HEK293 (cell line): ENCODE results near the gene ZNF692.

Source experiments
- CTCF ChIA-PET: fragments of 350-600 bp; formaldehyde crosslinking; extraction: SDS; loops from one replicate; lab custom pipeline; 2021; ENCODE audit warnings: antibody characterized with exemption; lab: Yijun Ruan, JAX
- POLR2A ChIA-PET: fragments of 300-600 bp; formaldehyde crosslinking; extraction: SDS; loops from one replicate; lab custom pipeline; 2020; ENCODE audit warnings: antibody characterized with exemption, inconsistent platforms; lab: Yijun Ruan, JAX
- H3K27ac ChIP-seq: fragments of 200-500 bp; sonication (Bioruptor generic); 2 replicates; pipeline ENCODE4 v1.5.1; 2014; ENCODE audit warnings: low read depth, low read length, control low read depth, inconsistent platforms; ENCODE audit errors: extremely low read depth
- H3K36me3 ChIP-seq, 2 experiments: fragments of 200-500 bp in 1 of 2; sonication (Bioruptor generic) in 1 of 2; 1 replicate in 1 of 2; 2 replicates in 1 of 2; pipeline ENCODE4 v1.5.1; 2014 to 2017; ENCODE audit warnings: inconsistent platforms in 2 of 2, low read length in 2 of 2; ENCODE audit not compliant: control insufficient read depth in 2 of 2, insufficient read depth in 1 of 2
- H3K4me1 ChIP-seq: fragments of 200-500 bp; sonication (Bioruptor generic); 2 replicates; pipeline ENCODE4 v1.5.1; 2014; ENCODE audit warnings: mild to moderate bottlenecking, low read length, inconsistent platforms; ENCODE audit not compliant: control insufficient read depth, insufficient read depth
- H3K4me3 ChIP-seq: 2 replicates; pipeline ENCODE4 v1.5.1; 2011; ENCODE audit warnings: low read depth, mild to moderate bottlenecking, control low read depth, low read length, moderate library complexity
- H3K9me3 ChIP-seq: fragments of 200-500 bp; sonication (Bioruptor generic); 2 replicates; pipeline ENCODE4 v1.5.1; 2014; ENCODE audit warnings: low read depth, low read length, inconsistent platforms; ENCODE audit not compliant: control insufficient read depth, insufficient read depth
- ATF2 ChIP-seq: fragments of 450-650 bp; formaldehyde crosslinking; IDR thresholded peaks from 2 replicates; pipeline ENCODE4 v1.5.1; 2016; ENCODE audit warnings: missing biosample characterization, missing genetic modification characterization, low read depth
- GLI2 ChIP-seq: fragments of 450-650 bp; formaldehyde crosslinking; IDR thresholded peaks from 2 replicates; pipeline ENCODE4; 2017; ENCODE audit warnings: missing biosample characterization, missing genetic modification characterization, low read depth, borderline replicate concordance
- HOXA7 ChIP-seq: sonication (generic); formaldehyde crosslinking; IDR thresholded peaks from 2 replicates; pipeline ENCODE4 v1.8.1; 2022; ENCODE audit warnings: missing genetic modification reagents, borderline replicate concordance
- KLF1 ChIP-seq: fragments of 450-650 bp; formaldehyde crosslinking; IDR thresholded peaks from 2 replicates; pipeline ENCODE4 v1.5.1; 2016; ENCODE audit warnings: missing biosample characterization, missing genetic modification characterization
- KLF7 ChIP-seq: fragments of 450-650 bp; formaldehyde crosslinking; IDR thresholded peaks from 2 replicates; pipeline ENCODE4 v1.5.1; 2016; ENCODE audit warnings: missing biosample characterization, missing genetic modification characterization, borderline replicate concordance
- SALL2 ChIP-seq: fragments of 450-650 bp; formaldehyde crosslinking; IDR thresholded peaks from 2 replicates; pipeline ENCODE4 v1.5.0; 2017; ENCODE audit warnings: missing biosample characterization, mild to moderate bottlenecking, missing genetic modification characterization, borderline replicate concordance
- ZBTB10 ChIP-seq: fragments of 450-650 bp; formaldehyde crosslinking; IDR thresholded peaks from 2 replicates; pipeline ENCODE4 v1.5.1; 2016; ENCODE audit warnings: missing biosample characterization, missing genetic modification characterization
- ZBTB48 ChIP-seq: fragments of 450-650 bp; formaldehyde crosslinking; IDR thresholded peaks from 2 replicates; pipeline ENCODE4 v1.5.1; 2016; ENCODE audit warnings: missing biosample characterization, missing genetic modification characterization
- ZBTB49 ChIP-seq: fragments of 450-650 bp; formaldehyde crosslinking; IDR thresholded peaks from 2 replicates; pipeline ENCODE4 v1.5.1; 2016; ENCODE audit warnings: missing biosample characterization, missing genetic modification characterization, low read depth
- ZFP69B ChIP-seq: fragments of 450-650 bp; formaldehyde crosslinking; IDR thresholded peaks from 2 replicates; pipeline ENCODE4 v1.5.1; 2016; ENCODE audit warnings: missing biosample characterization, missing genetic modification characterization
- ZNF146 ChIP-seq: fragments of 450-650 bp; formaldehyde crosslinking; IDR thresholded peaks from 2 replicates; pipeline ENCODE4 v1.5.1; 2016; ENCODE audit warnings: missing biosample characterization, missing genetic modification characterization
- ZNF2 ChIP-seq: fragments of 450-650 bp; formaldehyde crosslinking; IDR thresholded peaks from 2 replicates; pipeline ENCODE4 v1.5.1; 2016; ENCODE audit warnings: missing biosample characterization, missing genetic modification characterization
- ZNF248 ChIP-seq: fragments of 450-650 bp; formaldehyde crosslinking; IDR thresholded peaks from 2 replicates; pipeline ENCODE4 v1.5.1; 2017; ENCODE audit warnings: missing biosample characterization, missing genetic modification characterization
- ZNF324 ChIP-seq: fragments of 450-650 bp; formaldehyde crosslinking; IDR thresholded peaks from 2 replicates; pipeline ENCODE4 v1.5.1; 2016; ENCODE audit warnings: missing biosample characterization, missing genetic modification characterization
- ZNF354C ChIP-seq: fragments of 450-650 bp; formaldehyde crosslinking; IDR thresholded peaks from 2 replicates; pipeline ENCODE4 v1.5.1; 2016; ENCODE audit warnings: missing biosample characterization, missing genetic modification characterization, low read depth, borderline replicate concordance
- ZNF391 ChIP-seq: fragments of 450-650 bp; formaldehyde crosslinking; IDR thresholded peaks from 2 replicates; pipeline ENCODE4 v1.5.1; 2016; ENCODE audit warnings: low read depth, missing biosample characterization, missing genetic modification characterization, borderline replicate concordance
- ZNF561 ChIP-seq: fragments of 450-650 bp; IDR thresholded peaks from 2 replicates; pipeline ENCODE4 v1.5.1; 2018; ENCODE audit warnings: missing biosample characterization, missing genetic modification characterization, borderline replicate concordance
- ZNF585B ChIP-seq: fragments of 450-650 bp; formaldehyde crosslinking; IDR thresholded peaks from 2 replicates; pipeline ENCODE4 v1.5.1; 2016; ENCODE audit warnings: missing biosample characterization, missing genetic modification characterization
- ZNF645 ChIP-seq: fragments of 450-650 bp; formaldehyde crosslinking; IDR thresholded peaks from 2 replicates; pipeline ENCODE4; 2016; ENCODE audit warnings: missing biosample characterization, missing genetic modification characterization
- ZNF704 ChIP-seq: fragments of 450-650 bp; formaldehyde crosslinking; IDR thresholded peaks from 2 replicates; pipeline ENCODE4 v1.5.1; 2016; ENCODE audit warnings: missing biosample characterization, missing genetic modification characterization
- ZNF776 ChIP-seq: fragments of 450-650 bp; formaldehyde crosslinking; IDR thresholded peaks from 2 replicates; pipeline ENCODE4 v1.5.0; 2017; ENCODE audit warnings: missing biosample characterization, missing genetic modification characterization, borderline replicate concordance

ZNF692 gene

GRCh38 chr1:248824701-248825100 lies 34.2 kb downstream of the ZNF692 start (continued):
- TF ChIP-seq KLF7 (tag by site-specific recombination) (no peak), ZNF146 (tag by site-specific recombination) (no peak)

- TF ChIP-seq ZNF2 (tag by site-specific recombination), result no peak
- TF ChIP-seq ZBTB48 (tag by site-specific recombination), result no peak
- TF ChIP-seq ZNF645 (tag by site-specific recombination), result no peak
- no peak for TF ChIP-seq ZBTB49 (tag by site-specific recombination)
- Histone ChIP-seq H3K9me3 (no peaks in the 10 kb centered on the region), H3K27ac (no peak overlapping the region), H3K4me3 (no peak overlapping the region), H3K4me1 (no peaks in the 10 kb centered on the region), H3K36me3 (peaks cover 0 to 42% of the 10 kb centered on the region in 2 experiments; a peak in 1 of 3 replicates)
- ChIA-PET POLR2A (interaction anchor here (3.0 kb wide), 1 partner anchor 14 kb away, joined by 19 read pairs; the partner anchor contains the start of gene ZNF672), CTCF (no interaction called here)
Observed at GRCh38 chr1:248824301-248824700, 34.6 kb downstream of the ZNF692 start.

- Histone ChIP-seq H3K36me3 (peaks cover 0 to 48% of the 10 kb centered on the region in 2 experiments; a peak in 1 of 3 replicates), H3K4me3 (no peak overlapping the region), H3K27ac (no peak overlapping the region), H3K4me1 (no peaks in the 10 kb centered on the region), H3K9me3 (no peaks in the 10 kb centered on the region)
- ChIA-PET POLR2A (interaction anchor here (3.0 kb wide), 1 partner anchor 15 kb away, joined by 19 read pairs; the partner anchor contains the start of gene ZNF672), CTCF (no interaction called here)
- no peak for TF ChIP-seq ZFP69B (tag by site-specific recombination)
- no peak for TF ChIP-seq ZNF585B (tag by site-specific recombination)
- TF ChIP-seq ZNF248, result no peak
- TF ChIP-seq KLF1 (tag by site-specific recombination), result no peak
- no peak for TF ChIP-seq ZNF776 (tag by site-specific recombination)
- TF ChIP-seq ZNF324 (tag by site-specific recombination), result no peak
- no peak for TF ChIP-seq ZBTB10 (tag by site-specific recombination)
- TF ChIP-seq GLI2 (tag by site-specific recombination), result no peak
- no peak for TF ChIP-seq ZNF354C (tag by site-specific recombination)
- TF ChIP-seq HOXA7 (CRISPR knock-in tag), result no peak
- no peak for TF ChIP-seq ZNF561 (tag by site-specific recombination)
- TF ChIP-seq ATF2 (tag by site-specific recombination), result no peak
- no peak for TF ChIP-seq ZNF391
- TF ChIP-seq ZNF704 (tag by site-specific recombination), result no peak
- no peak for TF ChIP-seq SALL2 (tag by site-specific recombination)
Observed at GRCh38 chr1:248823517-248824001, 35.3 kb downstream of the ZNF692 start.
